Measurements from ENCODE around the gene SLC39A6.

Gene SLC39A6

GRCh38 chr18:36129300-36130038 is at the start of gene SLC39A6, which contains the start of gene ELP2 (continued):
- TF ChIP-seq ZNF561 (tag by site-specific recombination; IDR thresholded peaks at IDR 0.05; ENCODE audit: borderline replicate concordance), result peak; percentile 69; the same call in 1 of the 2 replicates
- no peak for TF ChIP-seq ZNF394 (tag by site-specific recombination; IDR thresholded peaks at IDR 0.05; ENCODE audit: borderline replicate concordance)
- no peak for TF ChIP-seq RBAK (tag by site-specific recombination; IDR thresholded peaks at IDR 0.05)
- TF ChIP-seq, protein P1, sequence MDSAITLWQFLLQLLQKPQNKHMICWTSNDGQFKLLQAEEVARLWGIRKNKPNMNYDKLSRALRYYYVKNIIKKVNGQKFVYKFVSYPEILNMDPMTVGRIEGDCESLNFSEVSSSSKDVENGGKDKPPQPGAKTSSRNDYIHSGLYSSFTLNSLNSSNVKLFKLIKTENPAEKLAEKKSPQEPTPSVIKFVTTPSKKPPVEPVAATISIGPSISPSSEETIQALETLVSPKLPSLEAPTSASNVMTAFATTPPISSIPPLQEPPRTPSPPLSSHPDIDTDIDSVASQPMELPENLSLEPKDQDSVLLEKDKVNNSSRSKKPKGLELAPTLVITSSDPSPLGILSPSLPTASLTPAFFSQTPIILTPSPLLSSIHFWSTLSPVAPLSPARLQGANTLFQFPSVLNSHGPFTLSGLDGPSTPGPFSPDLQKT (IDR thresholded peaks at IDR 0.05; ENCODE audit: borderline replicate concordance, low read depth, low read length), result peak; percentile 16; the same call in 1 of the 2 replicates
- TF ChIP-seq ZNF114 (tag by site-specific recombination; IDR thresholded peaks at IDR 0.05), result no peak
- TF ChIP-seq SETDB1 (IDR thresholded peaks at IDR 0.05; ENCODE audit: insufficient read length, low read length), result peak; percentile 74
- no peak for TF ChIP-seq ZNF433 (tag by site-specific recombination; IDR thresholded peaks at IDR 0.05; ENCODE audit: low read depth)
- TF ChIP-seq, protein P2, sequence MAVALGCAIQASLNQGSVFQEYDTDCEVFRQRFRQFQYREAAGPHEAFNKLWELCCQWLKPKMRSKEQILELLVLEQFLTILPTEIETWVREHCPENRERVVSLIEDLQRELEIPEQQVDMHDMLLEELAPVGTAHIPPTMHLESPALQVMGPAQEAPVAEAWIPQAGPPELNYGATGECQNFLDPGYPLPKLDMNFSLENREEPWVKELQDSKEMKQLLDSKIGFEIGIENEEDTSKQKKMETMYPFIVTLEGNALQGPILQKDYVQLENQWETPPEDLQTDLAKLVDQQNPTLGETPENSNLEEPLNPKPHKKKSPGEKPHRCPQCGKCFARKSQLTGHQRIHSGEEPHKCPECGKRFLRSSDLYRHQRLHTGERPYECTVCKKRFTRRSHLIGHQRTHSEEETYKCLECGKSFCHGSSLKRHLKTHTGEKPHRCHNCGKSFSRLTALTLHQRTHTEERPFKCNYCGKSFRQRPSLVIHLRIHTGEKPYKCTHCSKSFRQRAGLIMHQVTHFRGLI (tag by site-specific recombination; IDR thresholded peaks at IDR 0.05), result no peak
- TF ChIP-seq ZNF785 (tag by site-specific recombination; IDR thresholded peaks at IDR 0.05), result no peak; the same call in 1 of the 2 replicates
- TF ChIP-seq ZNF585B (tag by site-specific recombination; IDR thresholded peaks at IDR 0.05), result no peak
- peak; percentile 53; the same call in 1 of the 2 replicates for TF ChIP-seq ZNF350 (tag by site-specific recombination; IDR thresholded peaks at IDR 0.05)
- TF ChIP-seq, protein P3, sequence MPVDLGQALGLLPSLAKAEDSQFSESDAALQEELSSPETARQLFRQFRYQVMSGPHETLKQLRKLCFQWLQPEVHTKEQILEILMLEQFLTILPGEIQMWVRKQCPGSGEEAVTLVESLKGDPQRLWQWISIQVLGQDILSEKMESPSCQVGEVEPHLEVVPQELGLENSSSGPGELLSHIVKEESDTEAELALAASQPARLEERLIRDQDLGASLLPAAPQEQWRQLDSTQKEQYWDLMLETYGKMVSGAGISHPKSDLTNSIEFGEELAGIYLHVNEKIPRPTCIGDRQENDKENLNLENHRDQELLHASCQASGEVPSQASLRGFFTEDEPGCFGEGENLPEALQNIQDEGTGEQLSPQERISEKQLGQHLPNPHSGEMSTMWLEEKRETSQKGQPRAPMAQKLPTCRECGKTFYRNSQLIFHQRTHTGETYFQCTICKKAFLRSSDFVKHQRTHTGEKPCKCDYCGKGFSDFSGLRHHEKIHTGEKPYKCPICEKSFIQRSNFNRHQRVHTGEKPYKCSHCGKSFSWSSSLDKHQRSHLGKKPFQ (tag by site-specific recombination; IDR thresholded peaks at IDR 0.05), result peak; percentile 82; the same call in 1 of the 2 replicates
- no peak for TF ChIP-seq ZNF426 (tag by site-specific recombination; IDR thresholded peaks at IDR 0.05)
- TF ChIP-seq ZNF214 (tag by site-specific recombination; IDR thresholded peaks at IDR 0.05; ENCODE audit: borderline replicate concordance), result no peak
- TF ChIP-seq, protein P4, sequence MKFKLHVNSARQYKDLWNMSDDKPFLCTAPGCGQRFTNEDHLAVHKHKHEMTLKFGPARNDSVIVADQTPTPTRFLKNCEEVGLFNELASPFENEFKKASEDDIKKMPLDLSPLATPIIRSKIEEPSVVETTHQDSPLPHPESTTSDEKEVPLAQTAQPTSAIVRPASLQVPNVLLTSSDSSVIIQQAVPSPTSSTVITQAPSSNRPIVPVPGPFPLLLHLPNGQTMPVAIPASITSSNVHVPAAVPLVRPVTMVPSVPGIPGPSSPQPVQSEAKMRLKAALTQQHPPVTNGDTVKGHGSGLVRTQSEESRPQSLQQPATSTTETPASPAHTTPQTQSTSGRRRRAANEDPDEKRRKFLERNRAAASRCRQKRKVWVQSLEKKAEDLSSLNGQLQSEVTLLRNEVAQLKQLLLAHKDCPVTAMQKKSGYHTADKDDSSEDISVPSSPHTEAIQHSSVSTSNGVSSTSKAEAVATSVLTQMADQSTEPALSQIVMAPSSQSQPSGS (tag by site-specific recombination; IDR thresholded peaks at IDR 0.05; ENCODE audit: low read depth), result no peak
- TF ChIP-seq ZNF560 (tag by site-specific recombination; IDR thresholded peaks at IDR 0.05; ENCODE audit: borderline replicate concordance), result no peak
- TF ChIP-seq ZNF830 (tag by site-specific recombination; IDR thresholded peaks at IDR 0.05; ENCODE audit: low read depth), result no peak
- peak; percentile 100 for TF ChIP-seq GLIS2 (tag by site-specific recombination; IDR thresholded peaks at IDR 0.05)
- TF ChIP-seq YY1 (tag by site-specific recombination; IDR thresholded peaks at IDR 0.05), result peak; percentile 45; the same call in 1 of the 2 replicates
- TF ChIP-seq ZNF548 (tag by site-specific recombination; IDR thresholded peaks at IDR 0.05), result no peak
- no peak for TF ChIP-seq ZNF704 (tag by site-specific recombination; IDR thresholded peaks at IDR 0.05)
- no peak for TF ChIP-seq ZNF514 (tag by site-specific recombination; IDR thresholded peaks at IDR 0.05)
- peak; percentile 75; the same call in 1 of the 2 replicates for TF ChIP-seq KLF7 (tag by site-specific recombination; IDR thresholded peaks at IDR 0.05; ENCODE audit: borderline replicate concordance)
- TF ChIP-seq PRDM1 (tag by site-specific recombination; IDR thresholded peaks at IDR 0.05), result no peak
- TF ChIP-seq ZNF138 (tag by site-specific recombination; IDR thresholded peaks at IDR 0.05; ENCODE audit: borderline replicate concordance), result no peak
- no peak for TF ChIP-seq ZNF639 (tag by site-specific recombination; IDR thresholded peaks at IDR 0.05)
- no peak for TF ChIP-seq MZF1 (tag by site-specific recombination; IDR thresholded peaks at IDR 0.05; ENCODE audit: borderline replicate concordance)
- TF ChIP-seq, protein P5, sequence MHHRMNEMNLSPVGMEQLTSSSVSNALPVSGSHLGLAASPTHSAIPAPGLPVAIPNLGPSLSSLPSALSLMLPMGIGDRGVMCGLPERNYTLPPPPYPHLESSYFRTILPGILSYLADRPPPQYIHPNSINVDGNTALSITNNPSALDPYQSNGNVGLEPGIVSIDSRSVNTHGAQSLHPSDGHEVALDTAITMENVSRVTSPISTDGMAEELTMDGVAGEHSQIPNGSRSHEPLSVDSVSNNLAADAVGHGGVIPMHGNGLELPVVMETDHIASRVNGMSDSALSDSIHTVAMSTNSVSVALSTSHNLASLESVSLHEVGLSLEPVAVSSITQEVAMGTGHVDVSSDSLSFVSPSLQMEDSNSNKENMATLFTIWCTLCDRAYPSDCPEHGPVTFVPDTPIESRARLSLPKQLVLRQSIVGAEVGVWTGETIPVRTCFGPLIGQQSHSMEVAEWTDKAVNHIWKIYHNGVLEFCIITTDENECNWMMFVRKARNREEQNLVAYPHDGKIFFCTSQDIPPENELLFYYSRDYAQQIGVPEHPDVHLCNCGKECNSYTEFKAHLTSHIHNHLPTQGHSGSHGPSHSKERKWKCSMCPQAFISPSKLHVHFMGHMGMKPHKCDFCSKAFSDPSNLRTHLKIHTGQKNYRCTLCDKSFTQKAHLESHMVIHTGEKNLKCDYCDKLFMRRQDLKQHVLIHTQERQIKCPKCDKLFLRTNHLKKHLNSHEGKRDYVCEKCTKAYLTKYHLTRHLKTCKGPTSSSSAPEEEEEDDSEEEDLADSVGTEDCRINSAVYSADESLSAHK (tag by site-specific recombination; IDR thresholded peaks at IDR 0.05), result peak; percentile 11; the same call in 1 of the 2 replicates
